Osteoblast (primary cell): ENCODE measurements around the gene EFCAB6. TPM values are rescaled to one million over a fixed set of nuclear protein-coding genes. Genes with fewer than 3 reads are reported as not detected.
A peak's percentile ranks its signal among the peaks of the same experiment; 100 is the strongest.

ENCODE experiments used
- DNase-seq: peaks from one replicate; pipeline ENCODE4 v3.0.0; 2011; ENCODE audit warnings: low spot score, mixed read lengths; ENCODE audit not compliant: insufficient read length; ENCODE audit errors: missing footprints
- H2AFZ ChIP-seq: 2 replicates; pipeline ENCODE4 v1.6.0; 2011; ENCODE audit warnings: mild to moderate bottlenecking, low read length
- H3K27ac ChIP-seq: 2 replicates; pipeline ENCODE4 v1.5.1; 2011; ENCODE audit warnings: mild to moderate bottlenecking, low read depth, low read length, moderate library complexity
- H3K27me3 ChIP-seq: 2 replicates; pipeline ENCODE4 v1.6.0; 2012; ENCODE audit warnings: mild to moderate bottlenecking, control low read depth, inconsistent platforms, low read length, moderate library complexity; ENCODE audit not compliant: insufficient read depth
- H3K36me3 ChIP-seq: 2 replicates; pipeline ENCODE4 v1.5.1; 2011; ENCODE audit warnings: mild to moderate bottlenecking, low read length, control low read depth, moderate library complexity; ENCODE audit not compliant: insufficient read depth
- H3K4me1 ChIP-seq: 2 replicates; pipeline ENCODE4 v1.5.1; 2011; ENCODE audit warnings: mild to moderate bottlenecking, low read length, control low read depth, moderate library complexity; ENCODE audit not compliant: insufficient read depth
- H3K4me2 ChIP-seq: 2 replicates; pipeline ENCODE4 v1.6.0; 2011; ENCODE audit warnings: mild to moderate bottlenecking, low read length; ENCODE audit not compliant: insufficient read depth
- H3K4me3 ChIP-seq: fragments of 200-600 bp; sonication (generic); 3 replicates; pipeline ENCODE4 v1.5.1; 2012; ENCODE audit warnings: mild to moderate bottlenecking, low read length, inconsistent platforms; ENCODE audit not compliant: insufficient read depth
- H3K79me2 ChIP-seq: 2 replicates; pipeline ENCODE4 v1.6.0; 2012; ENCODE audit warnings: mild to moderate bottlenecking, low read length, control low read depth, inconsistent platforms; ENCODE audit not compliant: insufficient read depth
- H3K9me3 ChIP-seq: 2 replicates; pipeline ENCODE4 v1.5.1; 2011; ENCODE audit warnings: low read depth, low read length, control low read depth
- H4K20me1 ChIP-seq: 2 replicates; pipeline ENCODE4 v1.6.0; 2012; ENCODE audit warnings: mild to moderate bottlenecking, low read length, control low read depth; ENCODE audit not compliant: insufficient read depth
- total RNA-seq: library from RNA; depleted of rRNA; stranded (reverse); fragments of >200 nt; gene quantifications from 2 replicates; pipeline ENCODE4 v1.2.3, GENCODE V29; 2012
- TF ChIP-seq, protein P1 (sequence below): IDR thresholded peaks from 2 replicates; pipeline ENCODE4 v1.5.1; 2011; ENCODE audit warnings: mild to moderate bottlenecking, low read depth, low read length, moderate library complexity; ENCODE audit errors: extremely low read depth

EFCAB6 gene
- total RNA-seq, 1 donor, result 1.8 TPM

DNA sequence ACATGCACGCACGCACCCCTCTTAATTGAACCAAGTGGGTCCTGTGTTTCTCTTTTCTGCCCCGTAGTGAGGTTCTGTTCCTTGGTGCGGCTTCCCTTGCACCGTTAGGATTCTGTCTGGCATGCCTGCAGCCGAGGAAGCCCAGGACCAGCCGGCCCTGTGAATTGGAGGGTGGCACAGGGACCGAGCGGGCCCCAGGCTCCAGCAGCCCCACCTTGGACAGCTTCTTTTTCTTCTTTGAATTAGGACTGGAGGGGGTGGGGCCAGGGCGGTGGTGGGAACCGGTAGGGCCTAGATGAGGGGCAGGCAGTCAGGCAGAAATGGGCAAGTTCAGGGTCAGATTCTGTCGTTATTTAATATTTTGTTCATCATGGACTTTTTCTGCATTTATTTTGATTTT is 305.6 kb downstream of the EFCAB6 start:
- Histone ChIP-seq H2AFZ (no peak overlapping the region), H3K27ac (no peak overlapping the region), H4K20me1 (no peaks in the 10 kb centered on the region), H3K27me3 (no peaks in the 10 kb centered on the region), H3K4me3 (no peak overlapping the region), H3K4me2 (no peak overlapping the region), H3K79me2 (no peaks in the 10 kb centered on the region), H3K36me3 (no peaks in the 10 kb centered on the region), H3K9me3 (peaks cover 3% of the 10 kb centered on the region), H3K4me1 (no peaks in the 10 kb centered on the region)
- DNase-seq, result peak; percentile 51
- TF ChIP-seq, protein P1, sequence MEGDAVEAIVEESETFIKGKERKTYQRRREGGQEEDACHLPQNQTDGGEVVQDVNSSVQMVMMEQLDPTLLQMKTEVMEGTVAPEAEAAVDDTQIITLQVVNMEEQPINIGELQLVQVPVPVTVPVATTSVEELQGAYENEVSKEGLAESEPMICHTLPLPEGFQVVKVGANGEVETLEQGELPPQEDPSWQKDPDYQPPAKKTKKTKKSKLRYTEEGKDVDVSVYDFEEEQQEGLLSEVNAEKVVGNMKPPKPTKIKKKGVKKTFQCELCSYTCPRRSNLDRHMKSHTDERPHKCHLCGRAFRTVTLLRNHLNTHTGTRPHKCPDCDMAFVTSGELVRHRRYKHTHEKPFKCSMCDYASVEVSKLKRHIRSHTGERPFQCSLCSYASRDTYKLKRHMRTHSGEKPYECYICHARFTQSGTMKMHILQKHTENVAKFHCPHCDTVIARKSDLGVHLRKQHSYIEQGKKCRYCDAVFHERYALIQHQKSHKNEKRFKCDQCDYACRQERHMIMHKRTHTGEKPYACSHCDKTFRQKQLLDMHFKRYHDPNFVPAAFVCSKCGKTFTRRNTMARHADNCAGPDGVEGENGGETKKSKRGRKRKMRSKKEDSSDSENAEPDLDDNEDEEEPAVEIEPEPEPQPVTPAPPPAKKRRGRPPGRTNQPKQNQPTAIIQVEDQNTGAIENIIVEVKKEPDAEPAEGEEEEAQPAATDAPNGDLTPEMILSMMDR, result no peak

DNA sequence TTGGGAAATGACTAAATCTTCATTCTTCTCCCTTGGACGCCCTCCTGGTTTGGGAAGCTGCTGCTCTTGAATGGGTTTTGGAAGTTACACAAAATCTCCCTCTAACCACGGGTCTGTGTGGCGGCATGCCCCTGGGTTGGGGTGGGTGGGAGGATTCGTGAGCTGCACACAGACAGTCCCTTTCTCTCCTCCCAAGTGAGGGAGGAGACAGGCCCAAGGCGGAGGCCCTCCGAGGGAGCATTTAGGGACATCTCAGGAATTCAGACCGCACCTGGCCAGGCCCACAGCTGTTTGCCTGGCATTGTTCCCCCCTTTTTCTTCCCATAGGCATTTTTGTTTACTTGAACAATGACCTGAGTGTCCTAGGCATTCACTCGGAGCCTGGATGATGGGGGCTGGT is 306.2 kb downstream of the EFCAB6 start:
- TF ChIP-seq, protein P1, result no peak
- DNase-seq, result peak; percentile 60
- Histone ChIP-seq H3K27ac (no peak overlapping the region), H3K4me2 (no peak overlapping the region), H2AFZ (no peak overlapping the region), H3K36me3 (no peaks in the 10 kb centered on the region), H3K27me3 (no peaks in the 10 kb centered on the region), H3K4me1 (no peaks in the 10 kb centered on the region), H3K4me3 (no peak overlapping the region), H3K9me3 (peaks cover 3% of the 10 kb centered on the region), H4K20me1 (no peaks in the 10 kb centered on the region), H3K79me2 (no peaks in the 10 kb centered on the region)

DNA sequence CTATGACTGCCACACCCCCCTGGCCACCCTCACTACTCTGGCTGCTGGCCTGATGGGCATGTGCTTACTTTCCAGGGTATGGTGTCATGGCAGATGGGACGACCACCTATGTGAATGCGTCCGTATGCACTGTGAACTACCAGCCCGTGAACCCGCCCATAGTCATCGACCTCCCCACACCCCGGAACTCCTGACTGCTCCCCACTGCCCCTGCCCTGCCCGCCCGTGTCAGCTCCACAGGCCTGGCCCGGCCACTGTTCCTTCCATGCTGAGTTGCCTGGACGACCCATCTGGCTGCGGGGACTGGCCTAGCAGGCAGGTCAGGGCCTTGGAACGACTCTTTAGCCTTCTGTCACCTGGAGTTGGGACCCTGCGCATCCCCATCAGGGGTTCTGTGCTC is 306.7 kb downstream of the EFCAB6 start:
- DNase-seq, result peak; percentile 65
- Histone ChIP-seq H3K36me3 (no peaks in the 10 kb centered on the region), H4K20me1 (no peaks in the 10 kb centered on the region), H3K4me2 (no peak overlapping the region), H3K27ac (no peak overlapping the region), H2AFZ (no peak overlapping the region), H3K4me3 (no peak overlapping the region), H3K79me2 (no peaks in the 10 kb centered on the region), H3K9me3 (peaks cover 3% of the 10 kb centered on the region), H3K4me1 (no peaks in the 10 kb centered on the region), H3K27me3 (no peaks in the 10 kb centered on the region)
- TF ChIP-seq, protein P1, result no peak

DNA sequence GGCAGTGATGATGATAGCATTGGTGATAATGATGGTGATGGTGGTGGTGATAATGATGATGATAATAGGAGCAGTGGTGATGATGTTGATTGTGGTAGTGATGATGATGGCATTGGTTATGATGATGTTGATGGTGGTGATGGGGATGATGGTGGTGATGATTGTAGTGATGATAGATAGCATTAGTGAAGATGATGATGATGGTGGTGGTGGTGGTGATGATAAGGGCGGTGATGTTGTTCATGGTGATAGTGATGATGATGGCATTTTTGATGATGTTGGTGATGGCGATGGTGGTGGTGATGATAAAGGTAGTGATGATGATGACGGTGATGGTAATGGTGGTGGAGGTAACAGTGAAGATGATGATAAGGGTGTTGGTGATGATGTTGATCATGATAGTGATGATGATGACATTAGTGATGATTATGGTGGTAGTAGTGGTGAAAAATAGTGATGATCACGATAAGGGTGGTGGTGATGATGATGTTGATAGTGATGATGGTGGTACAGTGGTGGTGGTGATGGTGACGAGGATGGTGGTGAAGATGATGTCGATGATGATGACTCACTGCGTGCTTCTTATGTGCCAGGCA is 307.3 kb downstream of the EFCAB6 start:
- TF ChIP-seq, protein P1, result no peak
- no peak for DNase-seq

More for the DNA sequence above, 307.3 kb downstream of the EFCAB6 start:
- H3K4me1 ChIP-seq, result no peaks in the 10 kb centered on the region
- no peaks in the 10 kb centered on the region for H3K79me2 ChIP-seq
- no peaks in the 10 kb centered on the region for H4K20me1 ChIP-seq
- no peaks in the 10 kb centered on the region for H3K36me3 ChIP-seq
- H3K27me3 ChIP-seq, result no peaks in the 10 kb centered on the region
- H2AFZ ChIP-seq, result no peak overlapping the region
- H3K4me2 ChIP-seq, result no peak overlapping the region
- H3K27ac ChIP-seq, result no peak overlapping the region
- H3K4me3 ChIP-seq, result no peak overlapping the region
- peaks cover 3% of the 10 kb centered on the region for H3K9me3 ChIP-seq
